Endothelial cell of umbilical vein (primary cell): ENCODE results near the gene CLP1. TPM values are rescaled to one million over a fixed set of nuclear protein-coding genes. Genes with fewer than 3 reads are reported as not detected.

Experiments used
- BruUV-seq: library from RNA; stranded (reverse); fragments of 400-500 nt; replicated peaks from 2 replicates; lab custom pipeline; 2021; lab: Mats Ljungman, UMichigan
- CTCF ChIA-PET: fragments of 300-600, 350-600 bp; sonication (Branson Sonifier 250); formaldehyde crosslinking; loops from one replicate; lab custom pipeline; 2021; ENCODE audit warnings: antibody characterized with exemption, inconsistent platforms; lab: Charles Lee
- POLR2A ChIA-PET: fragments of 300-600, 350-600 bp; sonication (Branson Sonifier 250); formaldehyde crosslinking; loops from one replicate; lab custom pipeline; 2021; ENCODE audit warnings: antibody characterized with exemption, inconsistent platforms; lab: Charles Lee
- DNase-seq: peaks from one replicate; pipeline ENCODE4 v3.0.0-alpha.2; 2011; ENCODE audit warnings: low read depth, low spot score
- FAIRE-seq: peaks from 2 replicates; lab custom pipeline; 2011; peaks lifted over from hg19 to GRCh38; lab: Jason Lieb, UNC
- H2AFZ ChIP-seq: 2 replicates; pipeline ENCODE4 v1.6.0; 2012; ENCODE audit warnings: low read depth, low read length, control low read depth, inconsistent platforms
- H3K27ac ChIP-seq: 2 replicates; pipeline ENCODE4 v1.5.1; 2011; ENCODE audit warnings: low read depth, mild to moderate bottlenecking, control low read depth, low read length, moderate library complexity; ENCODE audit not compliant: insufficient read depth
- H3K27me3 ChIP-seq, 2 experiments: 2 replicates each; pipeline versions ENCODE4 v1.6.0 to v1.6.1; 2011; ENCODE audit warnings: low read length in 2 of 2, mixed read lengths in 1 of 2; ENCODE audit not compliant: control insufficient read depth in 2 of 2, insufficient read depth in 2 of 2
- H3K36me3 ChIP-seq, 2 experiments: 2 replicates in 1 of 2; 3 replicates in 1 of 2; pipeline ENCODE4 v1.5.1; 2011; ENCODE audit warnings: low read length in 2 of 2, mild to moderate bottlenecking in 1 of 2, moderate library complexity in 1 of 2; ENCODE audit not compliant: control insufficient read depth in 2 of 2, insufficient read depth in 2 of 2; ENCODE audit errors: extremely low read depth in 1 of 2
- H3K4me1 ChIP-seq: 3 replicates; pipeline ENCODE4 v1.5.1; 2011; ENCODE audit warnings: mild to moderate bottlenecking, low read length; ENCODE audit not compliant: control insufficient read depth, insufficient read depth; ENCODE audit errors: extremely low read depth
- H3K4me2 ChIP-seq: 2 replicates; pipeline ENCODE4 v1.6.1; 2011; ENCODE audit warnings: low read length, control low read depth, mixed read lengths; ENCODE audit not compliant: insufficient read depth
- H3K4me3 ChIP-seq, 3 experiments: fragments of 200-600 bp in 1 of 3; sonication (generic), shearing (Covaris generic) in 1 of 3; replicated peaks in 1 of 3; 2 replicates each; pipeline ENCODE4 v1.5.1; 2011 to 2016; ENCODE audit warnings: control low read depth in 3 of 3, low read length in 3 of 3, mild to moderate bottlenecking in 2 of 3, inconsistent platforms in 1 of 3, low read depth in 1 of 3, moderate library complexity in 1 of 3; ENCODE audit not compliant: insufficient read depth in 1 of 3
- H3K79me2 ChIP-seq: 2 replicates; pipeline ENCODE4 v1.6.0; 2012; ENCODE audit warnings: low read length, inconsistent platforms; ENCODE audit not compliant: control insufficient read depth, insufficient read depth
- H3K9ac ChIP-seq: replicated peaks from 2 replicates; pipeline ENCODE3; 2011; ENCODE audit warnings: low read length, control low read depth; ENCODE audit not compliant: insufficient read depth; ENCODE audit errors: extremely low read depth
- H3K9me1 ChIP-seq: replicated peaks from 3 replicates; pipeline ENCODE4 v1.6.0; 2011; ENCODE audit warnings: mild to moderate bottlenecking, low read length; ENCODE audit not compliant: control insufficient read depth, insufficient read depth; ENCODE audit errors: extremely low read depth
- H3K9me3 ChIP-seq: replicated peaks from 2 replicates; pipeline ENCODE4 v1.5.1; 2012; ENCODE audit warnings: low read length, inconsistent platforms; ENCODE audit not compliant: control insufficient read depth, insufficient read depth
- H4K20me1 ChIP-seq: replicated peaks from 2 replicates; pipeline ENCODE3; 2011; ENCODE audit warnings: mild to moderate bottlenecking, low read length; ENCODE audit not compliant: control insufficient read depth, insufficient read depth; ENCODE audit errors: extremely low read depth
- EZH2 ChIP-seq: IDR thresholded peaks from 2 replicates; pipeline ENCODE4 v1.6.1; 2012; ENCODE audit warnings: borderline replicate concordance, low read depth, mild to moderate bottlenecking, moderate library complexity, low read length, inconsistent platforms; ENCODE audit not compliant: severe bottlenecking
- FOS ChIP-seq: IDR thresholded peaks from 2 replicates; pipeline ENCODE4 v1.6.1; 2011; ENCODE audit warnings: mild to moderate bottlenecking, low read length, moderate library complexity, borderline replicate concordance; ENCODE audit not compliant: insufficient read depth
- JUN ChIP-seq: IDR thresholded peaks from 2 replicates; pipeline ENCODE4 v1.6.1; 2011; ENCODE audit warnings: borderline replicate concordance, low read depth; ENCODE audit not compliant: insufficient read length, insufficient read depth
- MYC ChIP-seq: IDR thresholded peaks from one replicate; pipeline ENCODE4 v1.6.1; 2011; ENCODE audit warnings: mild to moderate bottlenecking, low read depth, low read length
- POLR2A ChIP-seq: IDR thresholded peaks from 2 replicates; pipeline ENCODE4 v1.6.1; 2012; ENCODE audit warnings: low read depth, mild to moderate bottlenecking, control low read depth, low read length
- POLR2AphosphoS5 ChIP-seq: IDR thresholded peaks from 2 replicates; pipeline ENCODE4 v1.6.1; 2012; ENCODE audit warnings: low read depth, mild to moderate bottlenecking, control low read depth, low read length, moderate library complexity; ENCODE audit not compliant: insufficient read depth
- dilution Hi-C: fragments of 300-500 bp; cut with MboI; formaldehyde crosslinking; loops from one replicate; pipeline ENCODE4 v1.15.0; 2019; ENCODE audit warnings: low sequenced_read_pairs; ENCODE audit not compliant: extremely low pct_ligation_motif_present
- intact Hi-C: fragments of 100-400 bp; cut with micrococcal nuclease; formaldehyde crosslinking; loops from one replicate; pipeline ENCODE4 v1.10.0; 2022
- polyA plus RNA-seq, 4 experiments: library from polyadenylated mRNA; depleted of rRNA in 3 of 4; stranded (reverse) in 3 of 4; unstranded in 1 of 4; fragments of >200 nt; gene quantifications; 2 replicates each; pipeline versions ENCODE4 v1.2.1 to v1.2.3, GENCODE V29; 2011 to 2012; ENCODE audit warnings: missing spikeins in 1 of 4
- total RNA-seq: library from RNA; stranded (reverse); gene quantifications from 2 replicates; pipeline ENCODE4 v1.2.3, GENCODE V29; 2021
- TF ChIP-seq, protein P1 (sequence below): IDR thresholded peaks from 2 replicates; pipeline ENCODE4 v1.6.1; 2011; ENCODE audit not compliant: insufficient read depth, insufficient read length
- TF ChIP-seq, protein P2 (sequence below), 2 donors: IDR thresholded peaks; 1 replicate in 1 of 2; 2 replicates in 1 of 2; pipeline ENCODE4 v1.5.1; 2011; ENCODE audit warnings: low read length in 2 of 2, mild to moderate bottlenecking in 2 of 2, moderate library complexity in 2 of 2, control low read depth in 1 of 2, inconsistent platforms in 1 of 2, low read depth in 1 of 2; ENCODE audit not compliant: insufficient read depth in 1 of 2; ENCODE audit errors: extremely low read depth in 1 of 2

The CLP1 gene
- total and polyA plus RNA-seq, 2 donors (not counting 3 experiments of a cell fraction or from before 2014, with no cell fraction given): 17.9 to 20.8 TPM

DNA sequence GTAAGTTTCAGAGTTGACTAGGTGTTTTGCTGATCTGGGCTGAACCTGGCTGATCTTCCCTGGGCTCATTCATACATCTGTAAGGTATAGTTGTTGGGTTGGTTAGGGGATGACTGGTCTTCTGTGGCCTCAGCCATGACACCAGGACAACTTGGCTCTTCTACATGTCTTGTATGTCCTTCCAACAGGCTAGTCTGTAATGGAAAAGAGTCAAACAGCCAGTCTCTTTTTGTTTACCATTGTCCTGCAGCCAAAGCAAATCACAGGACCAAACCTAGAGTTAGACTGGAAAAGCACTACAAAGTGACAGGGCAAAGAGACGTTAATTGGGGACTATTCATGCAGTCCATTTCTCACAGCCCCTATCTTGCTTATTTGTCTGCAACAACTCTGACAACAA, 42.3 kb upstream of the CLP1 start:
- dilution Hi-C loops: no loop called here
- Histone ChIP-seq H4K20me1 (no peaks in the 10 kb centered on the region), H3K9me1 (no peaks in the 10 kb centered on the region), H3K36me3 (no peaks in the 10 kb centered on the region), H3K79me2 (no peaks in the 10 kb centered on the region), H3K4me2 (no peak overlapping the region), H3K9me3 (no peaks in the 10 kb centered on the region), H3K27me3 (peaks cover 0 to 4% of the 10 kb centered on the region in 2 experiments), H3K27ac (no peak overlapping the region), H3K9ac (no peak overlapping the region), H3K4me1 (no peaks in the 10 kb centered on the region), H2AFZ (no peak overlapping the region), H3K4me3 (no peak overlapping the region)
- DNase-seq: no peak
- POLR2A ChIA-PET: no interaction called here
- no peak for TF ChIP-seq POLR2AphosphoS5
- TF ChIP-seq, protein P1, sequence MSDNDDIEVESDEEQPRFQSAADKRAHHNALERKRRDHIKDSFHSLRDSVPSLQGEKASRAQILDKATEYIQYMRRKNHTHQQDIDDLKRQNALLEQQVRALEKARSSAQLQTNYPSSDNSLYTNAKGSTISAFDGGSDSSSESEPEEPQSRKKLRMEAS: no peak
- no peak for TF ChIP-seq JUN
- TF ChIP-seq, protein P2, sequence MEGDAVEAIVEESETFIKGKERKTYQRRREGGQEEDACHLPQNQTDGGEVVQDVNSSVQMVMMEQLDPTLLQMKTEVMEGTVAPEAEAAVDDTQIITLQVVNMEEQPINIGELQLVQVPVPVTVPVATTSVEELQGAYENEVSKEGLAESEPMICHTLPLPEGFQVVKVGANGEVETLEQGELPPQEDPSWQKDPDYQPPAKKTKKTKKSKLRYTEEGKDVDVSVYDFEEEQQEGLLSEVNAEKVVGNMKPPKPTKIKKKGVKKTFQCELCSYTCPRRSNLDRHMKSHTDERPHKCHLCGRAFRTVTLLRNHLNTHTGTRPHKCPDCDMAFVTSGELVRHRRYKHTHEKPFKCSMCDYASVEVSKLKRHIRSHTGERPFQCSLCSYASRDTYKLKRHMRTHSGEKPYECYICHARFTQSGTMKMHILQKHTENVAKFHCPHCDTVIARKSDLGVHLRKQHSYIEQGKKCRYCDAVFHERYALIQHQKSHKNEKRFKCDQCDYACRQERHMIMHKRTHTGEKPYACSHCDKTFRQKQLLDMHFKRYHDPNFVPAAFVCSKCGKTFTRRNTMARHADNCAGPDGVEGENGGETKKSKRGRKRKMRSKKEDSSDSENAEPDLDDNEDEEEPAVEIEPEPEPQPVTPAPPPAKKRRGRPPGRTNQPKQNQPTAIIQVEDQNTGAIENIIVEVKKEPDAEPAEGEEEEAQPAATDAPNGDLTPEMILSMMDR (IDR thresholded peaks at IDR 0.05; ENCODE audit: extremely low read depth in 1 of 2, insufficient read depth in 1 of 2, low read depth in 1 of 2, low read length in 2 of 2): no peak
- TF ChIP-seq POLR2A: no peak
- no peak for TF ChIP-seq MYC
- no peak for TF ChIP-seq EZH2
- no peak for TF ChIP-seq FOS
- no TSS peak for BruUV-seq
- intact Hi-C loops: no loop called here
- FAIRE-seq: no peak
- CTCF ChIA-PET: interaction anchor here (1.9 to 3.6 kb wide), 2 partner anchors 29 to 47 kb away, joined by 4 to 10 read pairs; partner anchors contain the start of gene UBE2L6
